GM18508 (cell line): ENCODE measurements around the gene TPCN2.

Source experiments
- ATAC-seq: cut with Tn5 transposase; IDR thresholded peaks from one replicate; pipeline ENCODE4 v1.9.1; 2021; ENCODE audit warnings: moderate number of reproducible peaks; ENCODE audit not compliant: insufficient read depth, unreplicated experiment

Gene TPCN2

DNA sequence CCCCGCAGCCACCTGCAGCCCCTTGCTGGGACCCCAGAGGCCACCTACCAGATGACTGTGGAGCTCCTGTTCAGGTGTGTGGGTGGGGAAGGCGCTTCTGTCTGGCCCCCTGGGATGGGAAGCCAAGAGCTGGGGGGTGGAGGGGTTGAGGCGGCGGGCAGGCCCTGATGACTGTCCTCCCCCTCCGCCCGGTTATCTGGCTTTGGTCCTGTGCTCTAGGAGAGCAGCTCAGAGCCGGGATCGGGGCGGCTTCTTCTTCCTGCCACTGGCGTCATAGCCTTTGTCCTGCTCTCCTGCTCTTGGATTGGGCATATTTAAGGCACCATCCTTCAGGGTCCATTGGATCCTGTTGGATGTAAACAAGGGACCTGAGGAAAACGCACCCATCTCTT, 38.4 kb downstream of the TPCN2 start:
- no peak for ATAC-seq

DNA sequence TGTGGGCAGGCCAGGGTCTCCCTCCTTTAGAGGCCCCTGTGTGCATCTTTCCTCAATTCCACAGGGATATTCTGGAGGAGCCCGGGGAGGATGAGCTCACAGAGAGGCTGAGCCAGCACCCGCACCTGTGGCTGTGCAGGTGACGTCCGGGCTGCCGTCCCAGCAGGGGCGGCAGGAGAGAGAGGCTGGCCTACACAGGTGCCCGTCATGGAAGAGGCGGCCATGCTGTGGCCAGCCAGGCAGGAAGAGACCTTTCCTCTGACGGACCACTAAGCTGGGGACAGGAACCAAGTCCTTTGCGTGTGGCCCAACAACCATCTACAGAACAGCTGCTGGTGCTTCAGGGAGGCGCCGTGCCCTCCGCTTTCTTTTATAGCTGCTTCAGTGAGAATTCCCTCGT, 39.1 kb downstream of the TPCN2 start:
- ATAC-seq: no peak

DNA sequence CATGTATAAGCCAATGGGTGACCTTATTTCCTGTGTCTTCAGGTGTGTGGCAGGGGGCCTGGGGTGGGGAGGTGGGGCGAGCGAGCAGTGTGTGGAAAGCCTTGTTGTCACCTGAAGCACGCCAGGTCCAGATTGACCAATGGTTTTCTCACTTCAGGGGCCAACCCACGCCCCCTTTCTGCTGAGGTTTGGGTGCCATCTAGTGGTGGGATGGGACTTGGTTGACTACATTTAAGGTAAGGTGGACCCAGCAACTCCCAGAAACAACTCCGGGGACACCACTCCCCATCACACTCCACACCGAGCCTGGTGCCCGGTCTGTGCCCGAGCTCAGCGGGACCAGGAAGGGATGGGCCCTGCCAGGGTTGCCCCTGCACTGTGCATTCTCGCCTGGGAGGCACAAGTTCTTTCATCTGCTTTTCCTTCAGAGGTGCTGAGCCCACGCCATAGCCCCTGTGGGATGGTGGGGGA, 40.0 kb downstream of the TPCN2 start:
- no peak for ATAC-seq

DNA sequence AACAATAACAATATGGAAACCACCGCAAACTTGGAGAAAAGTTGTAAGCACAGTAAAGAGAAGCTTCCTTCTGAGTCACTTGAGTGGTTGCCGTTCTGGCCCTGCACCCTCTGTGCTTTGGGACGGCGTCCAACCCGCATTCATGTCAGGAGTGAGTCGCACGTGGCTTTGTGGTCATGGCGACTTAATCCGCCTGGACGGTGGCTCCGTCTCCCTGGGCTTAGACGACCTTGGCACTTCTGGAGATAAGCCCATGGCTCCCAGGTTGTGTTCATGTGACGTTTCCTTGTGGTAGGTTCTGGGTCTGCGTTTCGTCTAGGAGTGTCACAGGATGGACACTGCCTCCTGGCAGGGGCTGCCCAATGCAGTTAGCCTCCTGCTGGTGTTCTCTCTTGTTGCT, 40.5 kb downstream of the TPCN2 start:
- no peak for ATAC-seq

- no peak for ATAC-seq
These were observed 43.0 kb downstream of the TPCN2 start for GRCh38 chr11:69091638-69092165.

DNA sequence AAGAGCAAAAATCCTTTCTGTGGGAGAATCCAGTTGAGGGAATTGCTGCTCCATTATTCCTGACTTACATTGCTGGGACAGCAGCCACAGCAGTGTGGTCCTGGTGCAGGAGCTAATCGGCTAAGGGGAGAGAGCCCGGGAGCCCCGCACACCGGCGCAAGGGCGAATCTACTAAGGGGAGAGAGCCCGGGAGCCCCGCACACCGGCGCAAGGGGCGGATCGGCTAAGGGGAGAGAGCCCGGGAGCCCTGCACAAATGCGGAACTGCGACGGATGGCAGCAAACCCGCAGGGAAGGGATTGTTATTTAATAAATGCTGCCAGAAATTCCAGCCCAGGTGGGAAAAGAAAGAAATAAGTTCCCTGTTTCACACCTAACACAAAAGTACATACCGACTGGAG, 43.5 kb downstream of the TPCN2 start:
- no peak for ATAC-seq

DNA sequence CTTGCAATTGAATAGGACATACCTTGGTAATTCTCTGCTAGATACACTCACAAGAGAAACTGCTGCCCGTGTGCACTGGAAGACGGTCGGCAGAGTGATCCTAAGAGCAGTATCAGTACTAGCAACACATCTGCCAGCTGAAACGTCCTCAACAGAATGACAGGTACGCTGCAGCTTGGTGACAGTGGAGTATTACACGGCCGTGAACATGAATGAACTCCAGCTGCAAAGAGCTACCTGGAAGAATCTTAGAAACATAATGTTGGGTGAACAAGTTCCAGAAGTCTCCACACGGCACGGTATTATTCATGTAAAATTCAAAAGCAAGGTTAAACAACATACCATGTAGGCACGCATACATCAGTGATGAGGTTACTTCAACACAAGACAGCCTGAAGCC, 44.4 kb downstream of the TPCN2 start:
- no peak for ATAC-seq

- ATAC-seq: no peak
These were observed 45.6 kb downstream of the TPCN2 start for GRCh38 chr11:69094111-69094914.

- ATAC-seq: no peak
These were observed 46.2 kb downstream of the TPCN2 start for GRCh38 chr11:69094915-69095290.

GRCh38 chr11:69095300-69095699, 46.6 kb downstream of the TPCN2 start:
- no peak for ATAC-seq

DNA sequence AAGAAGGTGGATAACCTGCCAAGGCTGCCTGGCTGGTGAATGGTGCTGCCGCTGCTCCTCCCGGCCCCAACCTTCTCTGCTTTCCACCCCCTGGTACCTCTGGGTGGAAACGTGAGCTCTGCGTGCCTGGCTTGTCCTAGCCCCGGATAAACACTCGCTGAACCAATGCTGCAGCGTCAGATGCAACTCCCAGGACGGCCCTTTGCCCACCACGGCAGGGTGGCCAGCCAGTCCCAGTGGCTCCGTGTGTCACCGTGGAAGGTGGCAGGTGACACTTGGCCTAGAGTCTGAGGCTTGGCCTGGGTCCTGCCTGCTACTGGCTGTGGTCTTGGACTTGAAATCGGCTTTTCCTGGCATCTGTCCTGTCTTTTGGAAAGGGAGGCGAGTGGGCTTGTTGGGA, 47.7 kb downstream of the TPCN2 start:
- no peak for ATAC-seq

- ATAC-seq: no peak
These were observed 48.5 kb downstream of the TPCN2 start for GRCh38 chr11:69097263-69097662.

GRCh38 chr11:69099180-69099579, 50.4 kb downstream of the TPCN2 start:
- no peak for ATAC-seq

GRCh38 chr11:69100454-69101114, 51.9 kb downstream of the TPCN2 start:
- ATAC-seq: no peak

DNA sequence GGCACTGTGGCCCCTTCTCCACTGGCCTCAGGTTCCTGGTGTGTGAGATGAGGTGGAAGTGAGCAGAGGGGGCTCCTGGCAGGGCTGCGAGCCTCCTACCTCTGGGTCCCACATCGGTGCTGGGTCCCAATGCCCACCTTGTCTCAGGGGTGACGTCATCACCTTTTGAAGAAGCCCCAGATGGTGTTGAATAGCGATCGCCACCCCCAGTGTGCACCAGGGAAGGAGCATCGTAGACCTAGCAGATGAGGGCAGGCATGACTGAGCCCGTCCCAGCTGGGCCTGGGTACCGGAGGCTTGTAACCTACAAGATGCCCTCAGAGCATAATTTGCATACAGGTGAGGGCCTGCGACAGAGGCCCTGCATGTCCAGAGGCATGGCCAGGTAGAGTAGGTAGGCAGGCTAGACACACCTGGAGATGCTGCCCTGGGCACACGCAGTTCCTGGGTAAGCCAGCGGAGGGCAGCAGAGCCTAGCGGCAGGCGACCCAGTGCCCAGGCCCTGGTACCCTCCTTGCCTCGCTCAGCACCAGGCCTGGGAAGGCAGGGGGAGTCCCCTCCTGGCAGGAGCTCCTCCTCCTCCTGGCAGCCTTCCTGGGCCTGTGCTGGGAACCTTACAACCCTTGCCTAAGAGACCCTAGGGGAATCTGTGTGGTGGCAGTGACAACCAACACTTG, 52.5 kb downstream of the TPCN2 start:
- no peak for ATAC-seq

DNA sequence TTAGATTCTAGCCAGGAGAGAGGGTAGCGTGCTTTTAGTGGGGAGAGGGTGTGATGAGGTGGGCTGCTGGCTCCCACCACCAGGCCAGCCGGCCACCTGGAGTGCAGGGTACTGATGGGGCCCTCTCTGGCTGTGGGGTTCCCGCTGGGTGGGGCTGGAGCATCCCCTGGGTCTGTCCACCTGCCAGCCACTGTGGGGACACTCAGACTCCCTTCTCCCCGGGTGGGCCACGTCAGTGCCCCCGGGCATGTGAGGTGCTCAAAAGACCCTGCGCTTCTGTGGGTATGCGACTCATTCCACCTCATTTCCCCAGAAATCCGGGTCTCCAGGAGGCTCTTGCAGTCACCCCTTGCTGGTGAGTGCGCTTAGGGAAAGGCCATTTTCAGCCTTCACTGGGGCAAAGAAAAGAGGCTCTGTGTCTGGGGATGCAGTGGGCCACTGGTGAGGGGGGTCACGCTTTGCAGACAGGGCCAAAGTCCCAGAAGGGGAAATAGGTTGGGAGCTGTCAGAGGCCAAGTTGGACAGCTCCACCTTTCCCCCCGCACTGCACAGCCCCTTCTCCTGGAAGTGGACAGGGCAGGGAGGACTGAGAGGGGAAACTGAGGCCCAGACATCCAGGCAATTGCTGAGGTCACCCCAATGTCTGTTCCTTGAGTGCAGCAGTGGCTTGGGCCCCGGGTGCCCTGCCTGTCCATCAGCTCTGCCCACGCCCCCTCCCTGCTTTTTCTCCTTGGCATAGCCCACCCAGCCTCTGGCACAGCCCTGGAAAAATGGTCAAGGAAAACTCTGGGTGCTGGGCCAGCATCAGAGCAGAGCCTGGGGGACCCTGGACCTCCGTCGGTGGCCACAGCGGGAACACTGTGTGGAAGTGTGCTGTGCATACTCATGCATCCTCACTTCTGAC, 53.3 kb downstream of the TPCN2 start:
- no peak for ATAC-seq

GRCh38 chr11:69102732-69103615, 54.2 kb downstream of the TPCN2 start:
- no peak for ATAC-seq

GRCh38 chr11:69104212-69104855, 55.6 kb downstream of the TPCN2 start:
- no peak for ATAC-seq
